A673 (cell line): ENCODE data around the gene ATPAF1. TPM values are rescaled to one million over a fixed set of nuclear protein-coding genes. Genes with fewer than 3 reads are reported as not detected.
A peak's percentile ranks its signal among the peaks of the same experiment; 100 is the strongest.

Source experiments
- BruUV-seq: library from RNA; stranded (reverse); fragments of 400-500 nt; replicated peaks from 2 replicates; lab custom pipeline; 2021; lab: Mats Ljungman, UMichigan
- CTCF ChIA-PET: fragments of 300-600 bp; sonication (Branson Sonifier 250); formaldehyde crosslinking; loops from one replicate; lab custom pipeline; 2022; ENCODE audit warnings: antibody characterized with exemption; lab: Charles Lee
- POLR2A ChIA-PET: fragments of 300-600 bp; sonication (Branson Sonifier 250); formaldehyde crosslinking; loops from one replicate; lab custom pipeline; 2022; ENCODE audit warnings: antibody characterized with exemption; ENCODE audit not compliant: low non-redundant PET; lab: Charles Lee
- DNase-seq: peaks from one replicate; pipeline ENCODE4 v3.0.0-alpha.2; 2015; ENCODE audit warnings: low spot score
- H3K27ac ChIP-seq: fragments of 200-600 bp; sonication (generic); 2 replicates; pipeline ENCODE4 v1.5.1; 2016; ENCODE audit warnings: mixed run types, low read depth, mild to moderate bottlenecking, mixed read lengths, antibody characterized with exemption, low read length; ENCODE audit not compliant: poor library complexity, severe bottlenecking
- H3K27me3 ChIP-seq: fragments of 200-600 bp; sonication (generic); replicated peaks from 2 replicates; pipeline ENCODE4 v1.6.1; 2017; ENCODE audit warnings: mixed run types, low read depth, mild to moderate bottlenecking, mixed read lengths, antibody characterized with exemption, low read length; ENCODE audit not compliant: insufficient read depth, poor library complexity
- H3K36me3 ChIP-seq: fragments of 200-600 bp; sonication (generic); 2 replicates; pipeline ENCODE4 v1.6.1; 2016; ENCODE audit warnings: mixed run types, mild to moderate bottlenecking, mixed read lengths, antibody characterized with exemption, low read length; ENCODE audit not compliant: insufficient read depth, poor library complexity, severe bottlenecking
- H3K4me1 ChIP-seq: fragments of 200-600 bp; sonication (generic); 2 replicates; pipeline ENCODE4 v1.6.1; 2017; ENCODE audit warnings: mixed run types, mild to moderate bottlenecking, mixed read lengths, antibody characterized with exemption, low read length; ENCODE audit not compliant: insufficient read depth, poor library complexity, severe bottlenecking
- H3K4me3 ChIP-seq: fragments of 200-600 bp; sonication (generic); 2 replicates; pipeline ENCODE4 v1.5.1; 2016; ENCODE audit warnings: low read depth, mixed run types, mild to moderate bottlenecking, mixed read lengths, low read length; ENCODE audit not compliant: poor library complexity, severe bottlenecking
- H3K9me3 ChIP-seq: fragments of 200-600 bp; sonication (generic); 2 replicates; pipeline ENCODE4 v1.6.1; 2016; ENCODE audit warnings: mixed run types, low read depth, mild to moderate bottlenecking, mixed read lengths, antibody characterized with exemption, low read length; ENCODE audit not compliant: poor library complexity, severe bottlenecking
- CTCF ChIP-seq: fragments of 300-800, 200-600 bp; sonication (generic); conservative IDR thresholded peaks from 2 replicates; pipeline ENCODE4 v1.5.1; 2017; ENCODE audit warnings: low read depth, mild to moderate bottlenecking, antibody characterized with exemption, low read length, moderate library complexity, mixed read lengths
- EZH2 ChIP-seq: fragments of 200-600 bp; sonication (generic); IDR thresholded peaks from 2 replicates; pipeline ENCODE4 v1.6.1; 2017; ENCODE audit warnings: borderline replicate concordance, low read depth, mild to moderate bottlenecking, mixed read lengths, antibody characterized with exemption, low read length; ENCODE audit not compliant: poor library complexity, severe bottlenecking
- intact Hi-C: fragments of 100-400 bp; cut with micrococcal nuclease; formaldehyde crosslinking; loops from one replicate; pipeline ENCODE4 v1.10.0; 2022; ENCODE audit not compliant: unreplicated experiment
- total RNA-seq: library from RNA; stranded (reverse); gene quantifications from 2 replicates; pipeline ENCODE4 v1.2.3, GENCODE V29; 2021

ATPAF1 gene
- total RNA-seq, 1 experiment from 2014 or later, result 41.7 TPM

DNA sequence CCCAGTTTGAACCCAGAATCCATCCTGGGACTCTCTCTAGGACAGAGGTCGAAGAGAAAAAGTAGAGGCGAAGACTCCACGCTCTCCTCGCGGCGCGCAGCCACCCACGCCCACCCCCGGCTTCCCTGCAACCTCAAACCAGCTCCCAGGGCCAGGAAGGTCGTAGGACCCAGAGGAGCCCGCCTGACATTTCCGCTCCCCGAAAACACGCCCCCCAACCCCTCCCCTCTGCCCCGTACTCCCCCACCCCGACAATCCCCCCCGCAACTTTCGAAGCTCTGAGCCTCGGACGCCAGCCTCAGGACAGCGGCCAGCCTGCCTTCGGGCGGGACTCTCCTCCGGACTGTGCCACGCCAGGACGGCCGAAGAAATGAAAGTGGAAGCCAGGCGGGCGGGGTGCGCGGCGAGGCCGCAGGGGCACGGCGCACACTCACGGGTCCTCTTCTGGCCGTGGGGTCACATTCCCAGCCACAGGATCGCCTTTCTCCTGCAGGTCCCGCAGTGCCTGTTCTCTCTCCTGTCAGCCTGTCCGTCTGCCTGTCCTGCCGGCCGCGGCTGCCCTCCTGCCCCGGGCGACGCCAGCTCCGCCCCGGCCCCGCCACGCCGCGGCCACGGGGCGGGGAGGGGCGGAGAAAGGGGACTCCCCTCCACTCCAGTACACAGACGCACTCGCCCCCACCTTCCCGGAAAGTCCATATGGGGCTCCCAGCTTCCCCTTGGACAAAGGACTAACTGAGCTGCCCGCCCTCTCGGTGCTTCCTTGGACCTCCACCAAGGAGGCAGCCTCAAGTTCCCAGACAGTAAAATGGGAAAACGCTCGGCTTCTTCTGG, 51.7 kb downstream of the ATPAF1 start, which contains the start of gene MOB3C:
MOB3C (minus strand) TSS at position 535 of the 831 bp plus-strand sequence. CDS start 3,490 bp downstream, outside the sequence.
- peak within 1 kb of the TSS; percentile 57 for H3K27ac ChIP-seq
- CTCF ChIA-PET, result interaction anchor here (0.5 kb wide), 2 partner anchors 109 to 259 kb away, joined by 3 to 4 read pairs; no protein-coding TSS in a partner anchor
- TF ChIP-seq EZH2, result no peak
- no peak for TF ChIP-seq CTCF

DNA sequence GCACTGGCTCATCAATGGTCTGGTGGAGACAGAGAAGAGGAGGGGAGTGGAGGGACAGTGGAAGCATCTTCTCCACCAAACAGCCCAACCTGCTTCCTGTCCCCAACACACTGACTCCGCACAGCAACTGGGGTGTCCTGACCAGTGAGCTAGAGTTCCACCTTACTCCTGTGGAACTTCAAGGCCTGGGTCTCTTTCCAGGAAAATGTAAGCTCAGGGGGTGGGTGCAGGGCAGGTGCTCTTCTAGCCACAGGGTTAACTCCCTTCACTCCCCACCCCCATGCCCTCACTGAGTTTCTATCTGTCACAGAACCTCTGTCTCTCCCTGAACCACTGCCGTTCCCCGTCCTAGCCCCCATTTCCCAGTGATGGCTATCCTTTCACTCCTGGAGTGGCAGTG, 52.4 kb downstream of the ATPAF1 start:
- POLR2A ChIA-PET, result no interaction called here
- no peaks in the 10 kb centered on the region for H3K9me3 ChIP-seq
- H3K27ac ChIP-seq, result peak overlapping the region; percentile 57
- H3K27me3 ChIP-seq, result no peaks in the 10 kb centered on the region
- DNase-seq, result no peak
- H3K4me1 ChIP-seq, result peaks cover 12% of the 10 kb centered on the region
- H3K4me3 ChIP-seq, result peak overlapping the region; percentile 79
- CTCF ChIA-PET, result no interaction called here
- no peaks in the 10 kb centered on the region for H3K36me3 ChIP-seq
- intact Hi-C loops, result no loop called here
- TF ChIP-seq EZH2 (no peak), CTCF (no peak)
- BruUV-seq, result no TSS peak

More for the DNA sequence above, 51.7 kb downstream of the ATPAF1 start, which contains the start of gene MOB3C:
- DNase-seq, result peak; percentile 49
- peak within 1 kb of the TSS; percentile 79 for H3K4me3 ChIP-seq
- no peaks in the 10 kb centered on the region for H3K9me3 ChIP-seq
- H3K36me3 ChIP-seq, result no peaks in the 10 kb centered on the region
- intact Hi-C loops, result no loop called here
- BruUV-seq, result no TSS peak
- no peaks in the 10 kb centered on the region for H3K27me3 ChIP-seq
- H3K4me1 ChIP-seq, result peaks cover 12% of the 10 kb centered on the region
- POLR2A ChIA-PET, result no interaction called here

DNA sequence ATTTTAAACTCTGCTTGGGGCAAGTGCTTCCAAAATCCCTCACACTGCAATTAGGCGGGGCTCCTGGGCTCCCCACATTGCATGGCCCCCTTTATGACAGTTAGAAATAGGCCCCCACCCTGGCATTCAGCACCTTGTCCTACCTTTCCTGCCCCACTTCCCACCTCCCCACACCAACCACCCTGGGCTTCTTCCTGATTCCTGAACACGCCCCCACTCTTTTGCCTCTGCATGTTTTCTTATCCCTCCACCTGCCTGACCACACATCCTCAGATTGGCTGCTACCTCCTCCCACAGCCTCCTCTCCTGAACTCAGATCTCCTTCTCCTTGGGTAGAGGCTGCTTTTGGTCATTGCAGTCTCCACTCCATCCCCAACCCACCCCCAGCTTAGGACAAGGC, 53.1 kb downstream of the ATPAF1 start:
- H3K36me3 ChIP-seq, result no peaks in the 10 kb centered on the region
- H3K4me3 ChIP-seq, result no peak overlapping the region
- ChIA-PET POLR2A (no interaction called here), CTCF (no interaction called here)
- no peak overlapping the region for H3K27ac ChIP-seq
- BruUV-seq, result no TSS peak
- intact Hi-C loops, result no loop called here
- no peaks in the 10 kb centered on the region for H3K9me3 ChIP-seq
- DNase-seq, result no peak
- TF ChIP-seq EZH2 (no peak), CTCF (no peak)
- H3K4me1 ChIP-seq, result peaks cover 12% of the 10 kb centered on the region
- H3K27me3 ChIP-seq, result no peaks in the 10 kb centered on the region
